ENCODE measurements around the gene SLC7A8. TPM values are rescaled to one million over a fixed set of nuclear protein-coding genes. Genes with fewer than 3 reads are reported as not detected.

The SLC7A8 gene
- total and polyA plus RNA-seq, 2 donors = 3.2 to 15.0 TPM

DNA sequence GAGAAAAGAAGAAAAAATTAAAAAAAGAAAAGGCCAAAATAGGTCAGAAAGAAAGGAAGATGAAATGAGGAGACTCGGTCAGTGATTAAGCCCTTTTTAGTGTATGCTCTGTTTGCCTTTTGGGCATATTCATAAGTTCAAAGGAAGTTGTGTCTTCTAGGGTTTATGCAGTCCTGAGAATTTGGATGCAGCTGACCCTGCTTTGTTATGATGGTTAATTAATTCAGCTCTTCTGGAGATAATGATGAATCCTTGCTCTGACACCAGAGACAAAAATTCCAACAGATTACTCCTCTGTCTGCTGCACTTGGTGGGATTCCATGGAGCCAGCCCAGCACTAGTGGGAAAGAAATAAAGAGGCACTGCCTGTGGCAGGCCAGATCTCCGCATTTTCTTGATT is 4.5 kb upstream of the SLC7A8 start:
- Histone ChIP-seq H3K4me3 (ENCODE audit: low read length in 2 of 2) (no peak overlapping the region), H3K27me3 (ENCODE audit: control insufficient read depth in 2 of 2, insufficient read depth in 1 of 2, low read length in 1 of 2) (peaks cover 4 to 16% of the 10 kb centered on the region in 2 donors), H3K36me3 (ENCODE audit: control insufficient read depth in 2 of 2, insufficient read depth in 2 of 2, low read length in 1 of 2) (no peaks in the 10 kb centered on the region), H3K9me3 (ENCODE audit: control insufficient read depth in 2 of 2, insufficient read depth in 1 of 2, low read length in 1 of 2) (no peaks in the 10 kb centered on the region), H3K4me1 (ENCODE audit: control insufficient read depth in 2 of 2, insufficient read depth in 2 of 2, low read length in 2 of 2) (peaks cover 0 to 7% of the 10 kb centered on the region in 2 donors), H3K27ac (ENCODE audit: low read depth in 1 of 2, low read length in 1 of 2) (no peak overlapping the region)
- DNase-seq (ENCODE audit: low read depth in 6 of 9, low spot score in 9 of 9) = no peak
- 95% methylated on average over 2 of the region's 2 CpGs for whole genome bisulfite sequencing

DNA sequence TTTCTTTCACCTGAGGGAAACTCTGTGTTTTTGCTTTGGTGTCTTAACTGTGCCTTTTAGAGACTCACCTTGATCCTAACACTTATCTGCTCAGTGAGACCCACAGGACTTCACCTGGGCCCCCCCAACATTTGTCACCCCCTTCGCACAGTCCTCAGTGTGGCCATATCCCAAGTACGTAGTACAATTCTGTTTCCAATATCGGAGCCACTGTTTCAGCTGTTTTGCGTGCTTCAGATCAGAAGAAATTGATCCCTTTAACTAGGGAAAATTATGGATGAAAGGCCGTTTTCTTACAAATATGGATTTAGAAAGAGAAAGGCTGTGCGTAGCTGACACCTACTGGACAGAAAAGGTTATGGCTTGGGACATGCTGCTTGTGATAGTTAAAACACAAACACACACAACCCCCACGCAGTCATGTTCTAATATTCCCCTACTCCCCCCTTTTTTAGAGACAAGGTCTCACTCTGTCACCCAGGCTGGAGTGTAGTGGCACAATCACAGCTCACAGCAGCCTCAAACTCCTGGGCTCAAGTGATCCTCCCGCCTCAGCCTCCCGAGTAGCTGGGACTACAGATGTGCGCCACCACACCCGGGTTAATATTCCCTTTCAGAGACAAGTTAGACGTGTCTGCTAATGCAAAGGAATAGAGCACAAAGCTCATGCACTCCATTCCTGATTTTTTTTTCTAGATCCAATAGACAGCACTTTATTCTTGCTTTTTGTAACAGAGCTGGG is 3.6 kb upstream of the SLC7A8 start:
- peak in 4 of 9 donors; percentile 18 to 57 (median 32) for DNase-seq (ENCODE audit: low read depth in 6 of 9, low spot score in 9 of 9)
- Histone ChIP-seq H3K9me3 (ENCODE audit: control insufficient read depth in 2 of 2, insufficient read depth in 1 of 2, low read length in 1 of 2) (no peaks in the 10 kb centered on the region), H3K36me3 (ENCODE audit: control insufficient read depth in 2 of 2, insufficient read depth in 2 of 2, low read length in 1 of 2) (no peaks in the 10 kb centered on the region), H3K27me3 (ENCODE audit: control insufficient read depth in 2 of 2, insufficient read depth in 1 of 2, low read length in 1 of 2) (peaks cover 7 to 25% of the 10 kb centered on the region in 2 donors), H3K4me3 (ENCODE audit: low read length in 2 of 2) (no peak overlapping the region), H3K4me1 (ENCODE audit: control insufficient read depth in 2 of 2, insufficient read depth in 2 of 2, low read length in 2 of 2) (peaks cover 0 to 12% of the 10 kb centered on the region in 2 donors), H3K27ac (ENCODE audit: low read depth in 1 of 2, low read length in 1 of 2) (no peak overlapping the region)
- 64% methylated on average over 12 of the region's 12 CpGs for WGBS

DNA sequence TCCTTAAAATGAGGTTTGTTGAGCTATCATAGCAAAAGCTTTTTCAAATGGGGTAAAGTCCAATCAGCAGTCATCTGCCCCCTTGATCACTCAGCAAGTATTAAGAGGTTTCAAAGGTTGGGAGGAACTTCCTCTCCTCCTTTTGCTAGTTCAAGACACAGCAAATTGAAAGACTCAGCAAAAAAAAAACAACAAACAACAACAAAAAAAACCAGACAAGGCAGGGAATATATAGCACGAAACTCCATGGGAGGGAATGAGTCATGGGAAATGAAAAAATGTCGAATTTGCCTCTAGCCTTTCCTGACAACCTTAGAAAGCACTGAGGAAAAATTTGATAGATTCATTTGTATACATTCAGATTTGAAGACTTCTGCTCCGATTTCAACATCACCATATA is 1.6 kb upstream of the SLC7A8 start:
- no peaks in the 10 kb centered on the region for H3K36me3 ChIP-seq (ENCODE audit: control insufficient read depth in 2 of 2, insufficient read depth in 2 of 2, low read length in 1 of 2)
- H3K27ac ChIP-seq (ENCODE audit: low read depth in 1 of 2, low read length in 1 of 2) = no peak overlapping the region
- no peaks in the 10 kb centered on the region for H3K9me3 ChIP-seq (ENCODE audit: control insufficient read depth in 2 of 2, insufficient read depth in 1 of 2, low read length in 1 of 2)
- H3K4me3 ChIP-seq (ENCODE audit: low read length in 2 of 2) = no peak overlapping the region
- DNase-seq (ENCODE audit: low read depth in 6 of 9, low spot score in 9 of 9) = no peak
- 83% methylated on average over 3 of the region's 3 CpGs for WGBS
- H3K4me1 ChIP-seq (ENCODE audit: control insufficient read depth in 2 of 2, insufficient read depth in 2 of 2, low read length in 2 of 2) = peaks cover 0 to 12% of the 10 kb centered on the region in 2 donors
- peaks cover 13 to 40% of the 10 kb centered on the region in 2 donors for H3K27me3 ChIP-seq (ENCODE audit: control insufficient read depth in 2 of 2, insufficient read depth in 1 of 2, low read length in 1 of 2)

DNA sequence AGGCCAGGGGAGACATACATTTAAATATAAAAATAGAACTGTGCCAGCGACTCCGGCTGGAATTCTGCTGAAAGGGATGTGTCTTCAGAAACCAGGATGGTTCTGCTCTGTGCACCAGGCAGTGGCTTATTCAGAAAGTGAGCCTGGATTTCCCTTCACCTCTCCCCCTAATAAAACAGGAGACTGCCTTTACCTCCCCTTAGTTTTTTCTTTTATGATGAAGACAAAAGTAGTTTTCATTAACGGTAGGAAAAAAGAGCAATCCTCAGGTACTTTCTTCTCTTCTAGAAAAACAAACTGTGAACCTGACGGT is 346 bp downstream of the SLC7A8 start:
- Histone ChIP-seq H3K9me3 (ENCODE audit: control insufficient read depth in 2 of 2, insufficient read depth in 1 of 2, low read length in 1 of 2) (no peaks in the 10 kb centered on the region), H3K4me1 (ENCODE audit: control insufficient read depth in 2 of 2, insufficient read depth in 2 of 2, low read length in 2 of 2) (peaks cover 0 to 12% of the 10 kb centered on the region in 2 donors), H3K36me3 (ENCODE audit: control insufficient read depth in 2 of 2, insufficient read depth in 2 of 2, low read length in 1 of 2) (no peaks in the 10 kb centered on the region), H3K4me3 (ENCODE audit: low read length in 2 of 2) (peak overlapping the region; percentile 19 to 28), H3K27me3 (ENCODE audit: control insufficient read depth in 2 of 2, insufficient read depth in 1 of 2, low read length in 1 of 2) (peaks cover 13 to 45% of the 10 kb centered on the region in 2 donors), H3K27ac (ENCODE audit: low read depth in 1 of 2, low read length in 1 of 2) (no peak overlapping the region)
- DNase-seq (ENCODE audit: low read depth in 6 of 9, low spot score in 9 of 9) = no peak
- WGBS = 2% methylated on average over 4 of the region's 4 CpGs

DNA sequence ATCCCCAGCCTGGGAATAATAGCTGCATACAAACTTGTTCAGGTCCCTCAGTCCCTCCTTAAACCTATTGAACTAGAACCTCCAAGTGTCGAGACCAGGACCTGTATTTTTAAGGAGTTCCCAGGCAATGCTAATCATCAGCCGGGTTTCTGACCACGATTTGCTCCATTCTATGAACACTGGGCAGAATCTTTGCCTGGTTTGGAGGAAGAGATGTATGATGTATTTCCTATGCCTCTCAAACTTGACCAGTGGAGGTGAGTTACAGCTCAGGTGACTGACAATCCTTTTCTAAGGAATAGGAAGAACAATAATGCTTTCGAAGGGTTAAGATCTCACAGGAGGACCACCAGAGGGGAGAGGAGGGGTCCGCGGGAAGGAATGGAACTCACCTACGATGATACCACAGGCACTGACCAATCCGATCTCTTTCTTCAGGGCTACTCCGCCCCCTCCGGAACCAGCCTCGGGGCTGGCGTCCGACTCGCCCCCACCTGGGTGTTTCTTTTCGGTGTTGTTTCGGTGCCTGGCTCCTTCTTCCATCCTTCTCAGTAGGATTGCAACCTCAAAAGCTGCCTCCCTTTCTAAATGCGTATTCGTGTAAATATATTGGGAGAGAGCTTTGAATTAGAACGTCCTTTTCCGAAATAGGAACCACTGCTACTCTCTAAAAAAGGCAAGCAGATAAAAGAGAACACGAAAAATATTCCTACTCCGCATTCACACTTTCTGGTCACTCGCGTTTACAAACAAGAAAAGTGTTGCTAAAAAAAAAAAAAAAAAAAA is 895 bp downstream of the SLC7A8 start:
- H3K27ac ChIP-seq (ENCODE audit: low read depth in 1 of 2, low read length in 1 of 2) = no peak overlapping the region

DNA sequence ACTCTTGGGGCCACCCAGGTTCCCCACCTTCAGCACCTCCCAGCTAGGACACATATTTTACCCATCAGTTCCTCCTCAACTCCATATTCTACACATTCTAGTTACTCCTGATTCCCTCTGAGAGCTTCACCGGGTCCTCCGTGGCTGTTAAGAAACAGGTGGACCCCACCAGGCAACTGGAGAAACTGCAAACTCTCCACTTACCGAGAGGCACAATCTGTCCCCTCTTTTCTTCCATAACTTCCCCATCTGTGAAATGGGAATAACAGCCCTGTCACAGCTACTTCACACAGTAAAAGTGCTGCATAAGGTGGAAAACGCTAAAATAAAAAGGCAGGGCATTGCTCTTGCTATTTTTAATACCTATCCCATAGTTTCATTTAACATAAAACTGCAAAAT is 1.5 kb downstream of the SLC7A8 start:
- H3K36me3 ChIP-seq (ENCODE audit: control insufficient read depth in 2 of 2, insufficient read depth in 2 of 2, low read length in 1 of 2) = no peaks in the 10 kb centered on the region
- 69% methylated on average over 4 of the region's 4 CpGs for WGBS
- no peaks in the 10 kb centered on the region for H3K9me3 ChIP-seq (ENCODE audit: control insufficient read depth in 2 of 2, insufficient read depth in 1 of 2, low read length in 1 of 2)
- no peak overlapping the region for H3K27ac ChIP-seq (ENCODE audit: low read depth in 1 of 2, low read length in 1 of 2)
- H3K4me3 ChIP-seq (ENCODE audit: low read length in 2 of 2) = no peak overlapping the region
- peaks cover 0 to 12% of the 10 kb centered on the region in 2 donors for H3K4me1 ChIP-seq (ENCODE audit: control insufficient read depth in 2 of 2, insufficient read depth in 2 of 2, low read length in 2 of 2)
- peaks cover 13 to 45% of the 10 kb centered on the region in 2 donors for H3K27me3 ChIP-seq (ENCODE audit: control insufficient read depth in 2 of 2, insufficient read depth in 1 of 2, low read length in 1 of 2)
- no peak for DNase-seq (ENCODE audit: low read depth in 6 of 9, low spot score in 9 of 9)

More for the DNA sequence above, 895 bp downstream of the SLC7A8 start:
- peaks cover 13 to 45% of the 10 kb centered on the region in 2 donors for H3K27me3 ChIP-seq (ENCODE audit: control insufficient read depth in 2 of 2, insufficient read depth in 1 of 2, low read length in 1 of 2)
- no peaks in the 10 kb centered on the region for H3K9me3 ChIP-seq (ENCODE audit: control insufficient read depth in 2 of 2, insufficient read depth in 1 of 2, low read length in 1 of 2)
- H3K4me1 ChIP-seq (ENCODE audit: control insufficient read depth in 2 of 2, insufficient read depth in 2 of 2, low read length in 2 of 2) = peaks cover 0 to 12% of the 10 kb centered on the region in 2 donors
- peak overlapping the region; percentile 19 to 28 for H3K4me3 ChIP-seq (ENCODE audit: low read length in 2 of 2)
- WGBS = 2% methylated on average over 24 of the region's 24 CpGs
- DNase-seq (ENCODE audit: low read depth in 6 of 9, low spot score in 9 of 9) = peak in 1 of 9 donors; percentile 13
- H3K36me3 ChIP-seq (ENCODE audit: control insufficient read depth in 2 of 2, insufficient read depth in 2 of 2, low read length in 1 of 2) = no peaks in the 10 kb centered on the region

DNA sequence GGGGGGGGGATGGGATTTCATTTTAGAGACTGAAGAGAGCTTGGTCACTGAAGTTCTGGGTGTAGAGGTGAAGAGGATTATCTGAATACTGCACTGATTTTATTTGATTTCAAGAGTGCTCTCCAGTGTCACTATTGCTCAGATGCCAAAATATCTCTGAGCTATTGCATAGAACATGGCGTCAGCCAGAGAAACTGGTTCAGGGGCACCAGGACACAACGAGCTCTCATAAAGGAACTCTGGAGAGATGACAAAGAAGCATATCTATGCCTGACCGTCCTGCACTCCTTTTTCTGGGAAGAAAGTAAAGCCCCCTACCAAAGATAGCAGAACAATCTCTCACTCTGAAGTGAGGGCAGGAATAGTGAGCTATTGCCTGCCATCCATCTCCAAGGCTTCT is 2.0 kb downstream of the SLC7A8 start:
- Histone ChIP-seq H3K27ac (ENCODE audit: low read depth in 1 of 2, low read length in 1 of 2) (no peak overlapping the region), H3K36me3 (ENCODE audit: control insufficient read depth in 2 of 2, insufficient read depth in 2 of 2, low read length in 1 of 2) (no peaks in the 10 kb centered on the region), H3K4me1 (ENCODE audit: control insufficient read depth in 2 of 2, insufficient read depth in 2 of 2, low read length in 2 of 2) (peaks cover 0 to 12% of the 10 kb centered on the region in 2 donors), H3K27me3 (ENCODE audit: control insufficient read depth in 2 of 2, insufficient read depth in 1 of 2, low read length in 1 of 2) (peaks cover 13 to 43% of the 10 kb centered on the region in 2 donors), H3K9me3 (ENCODE audit: control insufficient read depth in 2 of 2, insufficient read depth in 1 of 2, low read length in 1 of 2) (no peaks in the 10 kb centered on the region), H3K4me3 (ENCODE audit: low read length in 2 of 2) (no peak overlapping the region)
- WGBS = 91% methylated on average over 3 of the region's 3 CpGs
- DNase-seq (ENCODE audit: low read depth in 6 of 9, low spot score in 9 of 9) = no peak

DNA sequence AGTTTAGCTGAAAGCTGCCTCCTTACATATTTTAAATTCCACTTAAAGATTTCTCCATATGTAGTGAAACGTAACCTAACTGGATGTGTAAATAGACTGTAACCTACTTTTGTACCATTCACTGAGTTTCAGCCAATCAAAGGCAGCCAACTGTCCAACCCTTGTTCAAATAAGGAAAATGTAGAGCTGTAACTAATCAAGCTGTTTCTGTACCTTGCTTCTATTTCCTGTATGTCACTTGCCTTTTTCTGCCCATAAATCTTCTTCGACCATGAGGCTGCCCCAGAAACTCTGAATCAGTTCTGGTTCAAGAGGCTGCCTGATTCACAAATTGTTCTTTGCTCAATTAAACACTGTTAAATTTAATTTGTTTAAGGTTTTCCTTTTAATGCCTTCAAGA is 6.3 kb downstream of the SLC7A8 start:
- H3K27me3 ChIP-seq (ENCODE audit: control insufficient read depth in 2 of 2, insufficient read depth in 1 of 2, low read length in 1 of 2) = peaks cover 7 to 24% of the 10 kb centered on the region in 2 donors
- peak in 1 of 9 donors; percentile 28 for DNase-seq (ENCODE audit: low read depth in 6 of 9, low spot score in 9 of 9)
- H3K4me1 ChIP-seq (ENCODE audit: control insufficient read depth in 2 of 2, insufficient read depth in 2 of 2, low read length in 2 of 2) = peaks cover 0 to 4% of the 10 kb centered on the region in 2 donors
- 55% methylated on average over 2 of the region's 2 CpGs for WGBS
- no peak overlapping the region for H3K4me3 ChIP-seq (ENCODE audit: low read length in 2 of 2)
- H3K36me3 ChIP-seq (ENCODE audit: control insufficient read depth in 2 of 2, insufficient read depth in 2 of 2, low read length in 1 of 2) = no peaks in the 10 kb centered on the region
- no peak overlapping the region for H3K27ac ChIP-seq (ENCODE audit: low read depth in 1 of 2, low read length in 1 of 2)
- H3K9me3 ChIP-seq (ENCODE audit: control insufficient read depth in 2 of 2, insufficient read depth in 1 of 2, low read length in 1 of 2) = no peaks in the 10 kb centered on the region

DNA sequence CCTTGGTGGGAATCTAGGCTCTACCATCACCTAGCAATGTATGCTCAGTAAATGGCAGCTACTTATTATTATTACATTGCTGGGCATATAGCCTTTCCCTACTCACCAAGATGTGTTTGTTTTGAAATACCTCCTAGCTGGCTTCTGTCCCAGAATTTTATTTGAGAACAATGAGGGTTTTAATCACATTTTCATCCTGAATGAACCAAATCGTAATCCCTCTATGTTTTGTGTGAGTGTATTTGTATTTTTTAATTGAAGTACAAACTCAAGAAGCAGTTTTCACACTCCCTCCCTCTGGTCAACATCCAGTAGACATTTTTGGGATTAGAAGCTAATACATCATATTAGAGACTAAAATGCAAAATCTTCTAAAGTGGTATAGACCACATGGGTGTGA is 7.6 kb downstream of the SLC7A8 start:
- Histone ChIP-seq H3K4me1 (ENCODE audit: control insufficient read depth in 2 of 2, insufficient read depth in 2 of 2, low read length in 2 of 2) (peaks cover 0 to 4% of the 10 kb centered on the region in 2 donors), H3K27ac (ENCODE audit: low read depth in 1 of 2, low read length in 1 of 2) (no peak overlapping the region), H3K36me3 (ENCODE audit: control insufficient read depth in 2 of 2, insufficient read depth in 2 of 2, low read length in 1 of 2) (no peaks in the 10 kb centered on the region), H3K27me3 (ENCODE audit: control insufficient read depth in 2 of 2, insufficient read depth in 1 of 2, low read length in 1 of 2) (peaks cover 0 to 14% of the 10 kb centered on the region in 2 donors), H3K4me3 (ENCODE audit: low read length in 2 of 2) (no peak overlapping the region), H3K9me3 (ENCODE audit: control insufficient read depth in 2 of 2, insufficient read depth in 1 of 2, low read length in 1 of 2) (no peaks in the 10 kb centered on the region)
- no peak for DNase-seq (ENCODE audit: low read depth in 6 of 9, low spot score in 9 of 9)
- 90% methylated on average over 1 of the region's 1 CpG for WGBS
